Subcutaneous adipose tissue (tissue), 4 donors: ENCODE measurements around the gene TP73. TPM values are rescaled to one million over a fixed set of nuclear protein-coding genes. Genes with fewer than 3 reads are reported as not detected.

Experiments used
- CTCF ChIP-seq: fragments of 450-650 bp; IDR thresholded peaks from one replicate; pipeline ENCODE4 v1.5.1; 2016; ENCODE audit warnings: low read depth, mild to moderate bottlenecking, control low read depth, antibody characterized with exemption, moderate library complexity
- total RNA-seq, 4 donors: library from RNA; depleted of rRNA; stranded (reverse); fragments of >200 nt; gene quantifications; one replicate each; pipeline ENCODE4 v1.1.0, GENCODE V29; 2016

TP73 gene
- total RNA-seq, 4 donors from 2014 or later: 0.17 TPM; not detected in 3

- no peak for TF ChIP-seq CTCF
These were observed 60.5 kb downstream of the TP73 start for GRCh38 chr1:3712573-3713535.

DNA sequence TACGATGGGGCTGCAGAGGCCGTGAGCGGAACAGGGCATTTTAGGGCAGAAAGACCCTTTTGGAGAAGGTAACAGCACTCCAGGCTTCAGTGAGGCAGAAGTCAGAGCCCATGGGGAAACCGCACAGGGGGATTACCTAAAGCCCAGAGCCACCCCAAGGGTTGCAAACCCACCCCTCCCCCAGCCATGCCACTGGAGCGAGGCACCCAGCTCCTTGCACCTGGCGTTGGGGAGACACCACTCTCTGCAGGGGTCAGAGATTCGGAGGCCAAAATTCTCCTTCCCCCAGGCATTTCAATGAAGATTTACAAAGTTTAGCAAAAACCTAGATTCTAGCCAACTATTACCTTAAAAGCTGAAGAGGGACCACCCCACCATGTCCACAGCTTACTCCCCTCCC lies 61.5 kb downstream of the TP73 start:
- TF ChIP-seq CTCF: no peak

DNA sequence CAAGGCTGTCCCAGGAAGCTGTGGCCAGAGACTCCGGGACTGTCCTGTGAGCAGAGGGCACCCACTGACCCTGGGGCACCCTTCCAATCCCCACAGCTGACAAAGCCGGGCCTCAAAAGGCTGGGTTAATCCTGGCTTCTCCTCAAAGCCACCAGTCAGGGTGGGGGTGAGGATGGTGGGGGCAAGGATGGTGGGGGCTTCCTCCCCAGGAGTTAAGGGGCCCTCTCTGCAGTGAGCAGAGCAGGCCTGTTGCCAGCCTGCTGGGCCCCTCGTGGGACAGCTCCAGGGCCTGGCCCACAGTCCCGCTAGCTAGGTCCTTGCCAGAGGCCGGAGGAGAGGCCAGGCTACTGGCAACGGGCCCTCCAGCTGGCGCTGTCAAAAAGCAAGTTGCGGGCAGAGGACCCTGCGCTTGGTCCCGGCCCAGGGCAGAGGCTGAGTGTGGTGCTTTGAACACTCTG lies 62.0 kb downstream of the TP73 start:
- no peak for TF ChIP-seq CTCF

DNA sequence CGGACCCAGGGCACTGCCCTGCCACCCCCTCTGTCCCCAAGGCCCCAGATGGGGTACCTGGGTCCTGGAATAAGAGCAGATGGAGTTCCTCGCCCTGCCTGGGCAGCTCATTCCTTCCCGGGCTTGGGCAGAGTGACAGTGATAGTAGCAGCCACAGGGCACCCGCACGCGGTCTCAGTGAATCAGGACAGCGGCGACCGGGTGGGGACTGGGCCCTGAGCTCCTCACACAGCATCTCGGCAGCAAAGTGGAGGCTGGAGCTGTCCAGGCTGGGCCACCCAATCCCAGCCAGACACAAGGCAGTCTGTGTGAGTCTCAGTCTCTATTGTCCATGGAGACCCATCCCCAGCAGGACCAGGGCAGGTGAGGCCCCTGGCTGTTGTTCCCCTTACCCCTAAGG lies 62.5 kb downstream of the TP73 start:
- no peak for TF ChIP-seq CTCF

- TF ChIP-seq CTCF: no peak
These were observed 64.0 kb downstream of the TP73 start for GRCh38 chr1:3716351-3716750.

DNA sequence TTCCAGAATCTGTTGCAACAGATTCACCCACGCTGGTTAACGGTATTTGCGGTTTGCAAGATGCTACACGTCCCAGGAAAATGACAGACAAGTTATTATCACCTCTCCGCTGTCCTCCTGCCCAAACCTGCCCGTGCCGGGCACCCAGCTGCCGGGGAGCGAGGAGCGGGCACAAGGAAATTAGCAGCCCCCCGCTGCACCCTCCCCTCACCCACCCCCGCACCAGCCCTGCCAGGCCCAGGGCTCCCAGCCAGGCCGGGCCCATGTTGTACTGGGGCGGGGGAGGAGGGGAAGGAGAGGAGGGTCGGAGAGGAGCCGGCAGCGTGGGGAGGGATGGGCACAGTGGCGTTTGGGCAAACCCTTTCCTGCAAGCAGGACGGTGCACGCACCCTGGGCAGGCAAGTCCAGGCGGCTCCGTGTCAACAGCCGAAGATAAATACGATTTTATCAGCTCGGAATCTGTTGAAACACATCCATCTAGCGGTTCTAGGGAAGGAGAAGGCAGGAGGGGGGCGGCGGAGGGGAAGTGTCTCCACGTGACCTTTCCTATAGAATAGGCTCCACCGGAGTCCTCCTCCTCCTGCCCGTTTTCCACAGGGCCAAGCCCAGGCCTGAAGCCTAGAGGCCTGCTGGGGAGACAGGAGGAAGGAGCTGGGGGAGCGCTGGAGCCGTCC lies 64.9 kb downstream of the TP73 start:
- TF ChIP-seq CTCF: no peak
